ENCODE data around the gene OR13J1.
"Not testable (repeated sequence)": the region's sequence is repeated elsewhere in the genome, so short reads cannot be mapped to it uniquely, and the experiment has no call there.

The OR13J1 gene

DNA sequence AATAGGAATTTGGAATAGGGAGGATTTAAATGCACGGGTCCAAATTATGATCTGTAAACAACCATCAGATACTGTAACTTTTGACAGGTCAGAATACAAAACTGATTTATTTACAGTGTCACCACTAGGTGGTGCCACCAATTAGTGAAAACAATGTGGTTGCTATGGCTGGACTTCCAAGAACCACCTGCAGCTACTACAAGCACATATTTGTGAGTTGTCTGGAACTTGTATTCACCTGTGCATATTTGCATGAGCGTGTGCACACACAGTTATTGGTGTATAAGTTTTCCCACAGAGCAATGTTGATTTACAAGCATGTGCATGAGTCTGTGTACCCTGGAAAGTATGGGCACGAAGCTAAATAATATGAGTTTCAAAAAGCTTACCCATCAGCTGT, 32.8 kb upstream of the OR13J1 start:
- DNase-seq = no peak

DNA sequence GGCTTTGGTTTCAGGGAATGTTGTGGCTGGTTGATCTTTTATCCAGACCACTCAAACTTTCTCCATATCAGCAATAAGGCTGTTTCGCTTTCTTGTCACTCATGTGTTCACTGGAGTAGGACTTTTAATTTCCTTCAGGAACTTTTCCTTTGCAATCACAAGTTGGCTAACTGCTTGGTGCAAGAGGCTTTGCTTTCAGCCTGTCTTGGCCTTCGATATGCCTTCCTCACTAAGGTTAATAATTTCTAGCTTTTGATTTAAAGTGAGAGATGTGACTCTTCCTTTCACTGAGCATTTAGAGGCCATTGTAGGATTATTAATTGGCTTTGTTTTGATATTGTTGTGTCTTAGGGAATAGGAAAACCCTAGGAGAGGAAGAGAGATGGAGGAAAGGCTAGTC, 28.8 kb upstream of the OR13J1 start:
- no peak for DNase-seq

DNA sequence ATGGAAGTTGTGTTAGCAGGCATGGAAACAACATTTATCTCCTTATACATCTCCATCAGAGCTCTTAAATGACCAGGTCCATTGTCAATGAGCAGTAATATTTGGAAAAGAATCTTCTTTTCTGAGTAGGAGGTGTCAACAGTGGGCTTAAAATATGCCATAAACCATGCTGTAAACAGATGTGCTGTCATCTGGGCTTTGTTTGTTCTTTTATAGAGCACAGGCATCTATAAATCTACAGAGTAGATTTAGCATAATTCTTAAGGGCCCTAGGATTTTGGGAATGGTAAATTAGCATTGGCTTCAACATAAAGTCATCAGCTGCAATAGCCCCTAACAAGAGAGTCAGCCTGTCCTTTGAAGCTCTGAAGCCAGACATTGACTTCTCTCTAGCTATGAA, 28.1 kb upstream of the OR13J1 start:
- no peak for DNase-seq

DNA sequence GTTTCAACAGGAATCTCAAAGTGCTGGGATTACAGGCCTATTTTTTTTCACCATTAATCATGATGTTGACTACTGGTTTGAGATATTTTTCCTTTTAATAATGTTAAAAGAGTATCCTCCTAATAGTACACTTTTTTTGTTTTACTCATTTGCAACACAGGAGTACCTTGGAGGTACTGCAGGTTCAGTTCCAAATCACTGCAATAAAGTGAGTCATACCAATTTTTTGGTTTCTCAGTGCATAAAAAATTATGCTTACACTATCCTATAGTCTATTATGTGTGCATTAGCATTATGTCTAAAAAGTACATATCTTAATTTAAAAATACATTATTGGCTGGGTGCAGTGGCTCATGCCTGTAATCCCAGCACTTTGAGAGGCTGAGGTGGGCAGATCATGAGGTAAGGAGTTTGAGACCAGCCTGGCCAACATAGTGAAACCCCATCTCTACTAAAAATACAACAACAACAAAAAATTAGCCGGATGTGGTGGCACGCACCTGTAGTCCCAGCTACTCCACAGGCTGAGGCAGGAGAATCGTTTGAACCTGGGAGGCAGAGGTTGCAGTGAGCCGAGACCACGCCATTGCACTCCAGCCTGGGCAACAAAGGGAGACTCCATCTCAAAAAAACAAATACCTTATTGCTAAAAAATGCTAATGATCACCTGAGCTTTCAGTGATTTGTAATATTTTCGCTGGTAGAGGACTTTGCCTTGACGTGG, 27.3 kb upstream of the OR13J1 start:
- not testable (repeated sequence) for DNase-seq

DNA sequence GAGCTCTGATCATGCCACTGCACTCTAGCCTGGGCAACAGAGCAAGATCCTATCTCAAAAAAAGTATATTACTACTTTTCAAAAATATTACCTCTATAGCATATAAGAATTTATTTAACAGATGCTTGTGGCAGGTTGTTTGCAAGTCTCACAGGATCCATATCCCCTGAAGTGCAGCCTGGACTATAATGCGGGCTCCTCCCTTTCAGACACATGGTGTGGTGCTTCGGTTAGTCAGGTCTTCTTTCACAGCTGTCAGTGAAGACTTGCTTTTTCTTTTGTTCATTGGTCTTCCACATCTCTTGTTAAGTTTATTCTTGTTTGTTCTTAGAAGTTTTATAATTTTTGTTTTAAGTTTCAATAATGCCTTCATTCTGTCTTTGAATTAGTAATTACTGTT, 26.4 kb upstream of the OR13J1 start:
- DNase-seq = no peak

DNA sequence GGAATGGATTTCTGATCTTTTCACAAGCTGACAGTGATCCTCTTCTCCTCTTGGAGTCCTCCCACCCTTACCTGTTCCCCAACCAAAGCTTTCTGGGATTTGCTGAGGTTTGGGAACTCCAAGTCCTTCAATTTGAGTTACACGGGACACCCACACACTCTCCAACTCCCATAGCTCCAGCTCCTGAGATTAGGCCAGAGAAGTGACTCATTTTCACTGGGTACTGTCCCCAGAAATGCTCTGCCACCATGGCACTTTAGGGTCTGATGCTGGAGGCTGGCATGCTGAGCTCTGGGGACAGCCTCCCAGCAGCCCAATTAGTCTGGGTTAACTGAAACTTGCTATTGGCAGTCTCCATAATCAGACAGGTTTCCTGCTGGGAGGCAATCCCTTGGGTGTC, 21.9 kb upstream of the OR13J1 start:
- DNase-seq = no peak

DNA sequence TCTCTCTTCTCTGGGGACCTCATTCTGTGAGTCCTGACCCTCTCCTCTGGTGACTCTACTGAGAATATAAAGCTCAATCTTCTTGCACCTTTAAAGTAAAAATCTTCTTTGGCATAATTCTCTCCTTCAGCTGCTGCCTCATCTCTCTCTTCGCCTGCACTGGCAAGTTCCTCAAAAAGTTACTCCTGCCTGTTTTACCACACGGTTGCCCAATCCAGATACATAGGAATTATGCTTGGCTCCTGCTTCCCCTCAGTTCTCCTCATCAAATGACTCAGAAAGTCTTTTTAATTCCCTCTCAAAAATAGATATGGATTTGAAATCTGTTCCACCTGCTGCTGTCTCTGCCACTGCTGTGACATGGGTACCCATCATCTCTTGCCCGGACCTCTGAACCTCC, 21.4 kb upstream of the OR13J1 start:
- no peak for DNase-seq

DNA sequence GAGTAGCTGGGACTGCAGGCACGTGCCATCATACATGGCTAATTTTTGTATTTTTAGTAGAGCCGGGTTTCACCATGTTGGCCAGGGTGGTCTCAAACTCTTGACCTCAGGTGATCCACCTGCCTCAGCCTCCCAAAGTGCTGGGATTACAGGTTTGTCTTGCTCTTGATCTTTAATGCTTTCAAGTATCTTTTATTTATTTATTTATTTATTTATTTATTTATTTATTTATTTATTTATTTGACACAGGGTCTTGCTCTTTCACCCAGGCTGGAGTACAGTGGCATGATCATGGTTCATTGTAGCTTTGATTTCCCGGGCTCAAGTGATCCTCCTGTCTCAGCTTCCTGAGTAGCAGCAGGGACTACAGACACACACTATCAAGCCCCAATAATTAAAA, 14.7 kb upstream of the OR13J1 start:
- not testable (repeated sequence) for DNase-seq

DNA sequence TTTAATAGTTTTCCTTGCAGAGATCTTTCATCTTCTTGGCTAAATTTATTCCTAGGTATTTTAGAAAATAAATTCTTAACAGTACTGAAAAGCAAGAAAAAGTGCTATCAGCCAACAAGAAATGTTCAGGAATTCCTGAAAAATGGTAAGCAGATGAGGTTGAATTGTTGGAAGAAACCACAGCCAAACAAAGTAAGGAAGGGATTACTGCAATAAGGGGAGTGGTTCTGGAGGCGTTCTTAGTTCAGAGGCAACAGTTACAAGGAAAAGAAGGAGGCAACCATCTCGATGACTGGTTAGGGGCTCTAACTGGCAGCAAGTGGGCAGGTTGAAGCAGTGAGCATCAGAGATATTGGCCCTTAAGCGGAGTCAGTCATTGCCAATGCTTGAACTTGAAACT, 12.8 kb upstream of the OR13J1 start:
- no peak for DNase-seq

DNA sequence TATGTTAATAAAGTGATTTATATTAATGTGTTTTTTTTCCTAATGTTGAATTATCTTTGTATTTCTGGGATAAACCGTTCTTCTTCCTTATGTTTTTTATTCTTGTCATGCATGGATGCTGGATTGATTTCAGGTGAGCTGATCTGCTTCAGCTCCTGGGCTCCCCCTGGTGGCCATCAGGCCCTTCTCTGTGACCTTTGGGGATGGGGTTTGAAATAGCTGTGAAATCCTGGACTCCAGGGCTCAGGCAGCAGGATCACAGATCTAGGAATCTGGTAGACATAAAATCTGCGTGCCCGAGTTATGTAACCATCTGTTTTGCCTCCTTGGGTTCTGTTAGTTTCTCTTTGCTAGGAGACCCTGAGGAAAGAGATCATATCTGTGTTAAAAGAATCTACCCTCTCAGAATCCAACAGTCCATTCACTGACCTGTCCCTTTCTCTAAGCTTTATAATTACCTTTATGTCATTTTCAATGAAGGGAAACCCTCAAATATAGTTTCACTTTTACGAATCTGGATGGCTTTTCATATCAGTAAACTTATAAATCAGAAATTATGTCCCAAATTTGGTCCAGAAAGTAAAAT, 12.2 kb upstream of the OR13J1 start:
- DNase-seq = peak; percentile 5

DNA sequence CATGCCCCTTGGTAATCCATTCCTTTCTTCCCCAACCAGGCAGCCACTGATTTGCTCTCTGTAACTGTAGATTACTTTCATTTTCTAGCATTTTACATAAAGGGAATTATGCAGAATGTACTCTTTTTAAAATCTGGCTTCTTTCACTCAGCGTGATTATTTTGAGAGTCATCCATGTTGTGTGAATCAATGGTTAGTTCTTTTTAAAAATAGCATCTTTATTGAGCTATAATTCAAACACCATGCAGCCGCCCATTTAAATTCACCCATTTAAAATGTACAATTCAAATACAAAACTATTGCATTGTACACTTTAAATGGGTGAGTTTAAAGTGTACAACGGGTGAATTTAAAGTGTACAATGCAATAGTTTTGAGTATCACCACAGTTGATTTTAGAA, 2.3 kb upstream of the OR13J1 start:
- no peak for DNase-seq

DNA sequence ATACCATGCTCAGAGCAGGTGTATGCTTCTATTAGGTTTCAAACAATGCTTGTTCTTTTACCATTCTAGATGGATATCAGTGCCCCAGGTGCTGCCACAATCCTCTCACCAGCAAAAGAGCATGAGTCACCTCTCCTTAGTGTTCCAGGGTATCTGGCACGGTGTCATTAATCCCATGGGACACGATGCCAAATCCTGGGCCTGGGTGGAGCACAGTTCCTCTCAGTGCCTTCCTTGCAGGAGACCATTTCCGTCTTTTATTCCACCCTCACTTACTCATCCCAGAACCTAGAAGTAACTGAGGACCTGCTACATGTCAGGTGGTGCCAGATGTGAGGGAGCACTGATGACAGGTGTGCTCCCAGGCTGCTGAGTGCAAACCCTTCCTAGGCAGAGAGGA, 1.3 kb upstream of the OR13J1 start:
- no peak for DNase-seq

DNA sequence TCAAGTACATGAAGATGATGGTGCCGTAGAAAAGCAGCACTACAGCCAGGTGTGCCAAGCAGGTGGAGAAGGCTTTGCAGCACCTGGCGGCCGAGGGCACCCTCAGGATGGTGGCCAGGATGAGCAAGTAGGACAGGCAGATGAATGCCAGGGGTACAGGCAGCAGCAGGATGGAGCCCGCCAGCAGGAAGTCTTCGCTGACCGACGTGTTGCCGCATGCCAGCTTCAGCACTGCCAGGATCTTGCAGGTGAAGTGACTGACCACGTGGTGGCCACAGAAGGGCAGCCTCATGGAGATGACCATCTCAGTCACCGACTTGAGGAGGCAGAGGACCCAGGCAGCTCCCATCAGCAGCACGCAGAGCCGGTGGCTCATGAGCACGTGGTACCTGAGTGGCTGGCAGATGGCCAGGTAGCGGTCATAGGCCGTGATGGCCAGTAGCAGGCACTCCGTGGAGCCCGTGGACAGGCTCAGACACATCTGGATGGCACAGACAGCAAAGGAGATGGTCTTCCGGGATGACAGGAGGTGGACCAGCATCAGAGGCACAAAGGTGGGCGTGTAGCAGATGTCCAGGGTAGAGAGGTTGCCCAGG, 482 bp downstream of the OR13J1 start:
- no peak for DNase-seq

DNA sequence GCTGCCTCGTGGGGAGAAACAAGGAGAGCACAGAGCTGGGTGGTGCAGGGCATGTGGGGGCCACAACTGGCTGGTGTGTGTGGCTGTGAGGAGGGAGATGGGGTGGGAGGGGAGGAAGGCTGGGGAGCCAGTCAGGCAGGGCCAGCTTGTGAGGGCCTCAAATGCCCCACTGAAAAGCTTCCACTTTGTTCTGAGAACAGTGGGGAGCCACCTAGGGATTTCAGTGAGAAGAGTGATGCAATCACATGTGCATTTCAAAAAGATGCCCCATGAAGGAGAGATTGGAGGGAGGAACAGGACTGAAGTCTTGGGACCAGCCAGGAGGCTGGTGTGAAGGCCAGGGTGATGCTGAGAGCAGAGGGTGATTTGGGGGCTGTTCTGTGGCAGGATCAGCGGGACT, 1.3 kb downstream of the OR13J1 start:
- no peak for DNase-seq

DNA sequence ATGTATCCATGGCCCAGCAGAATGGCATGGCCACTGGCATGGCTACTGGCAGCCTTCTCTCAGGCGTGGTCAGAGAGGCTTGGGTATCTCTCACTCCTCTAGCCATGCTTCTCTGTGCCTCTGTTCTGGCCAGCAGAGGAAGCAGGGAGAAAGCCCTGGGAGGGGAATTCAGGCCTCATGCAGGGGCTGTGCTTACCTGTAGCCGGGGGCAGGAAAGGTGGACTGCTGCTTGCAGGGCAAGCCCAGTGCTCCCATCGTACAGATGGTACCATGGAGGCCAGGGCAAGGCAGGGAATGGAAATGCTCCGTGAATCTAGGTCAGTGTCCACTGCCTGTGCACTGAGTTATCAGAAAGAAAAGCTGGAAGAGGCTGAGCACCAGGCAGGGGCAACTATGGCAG, 2.7 kb downstream of the OR13J1 start:
- DNase-seq = no peak

DNA sequence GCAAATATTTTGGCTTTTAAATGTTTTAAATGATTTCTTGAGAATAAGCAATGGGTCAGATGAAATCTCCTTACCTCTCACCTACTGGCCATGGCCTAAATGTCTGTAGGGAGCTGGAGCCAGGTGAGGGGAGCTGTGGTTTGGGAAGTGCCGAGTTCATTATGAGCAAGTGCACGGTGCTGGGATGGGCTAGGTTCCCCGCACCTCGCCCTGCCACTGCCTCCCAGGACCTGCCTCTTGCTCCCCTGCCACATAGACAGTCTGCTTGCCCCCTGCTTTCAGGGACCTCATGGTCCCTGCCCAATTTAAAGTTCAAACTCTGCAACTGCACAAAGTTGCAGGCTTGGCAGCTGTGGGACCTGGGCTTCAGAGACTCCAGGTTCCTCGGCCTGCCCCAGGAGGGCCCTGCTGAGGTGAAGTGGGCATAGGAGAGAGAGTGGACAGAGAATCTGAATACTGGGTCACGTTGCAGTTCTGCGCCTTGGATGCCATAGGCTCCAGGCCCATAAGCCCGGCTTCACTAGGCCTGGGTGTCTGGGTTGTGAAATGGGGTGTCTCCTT, 5.4 kb downstream of the OR13J1 start:
- no peak for DNase-seq

DNA sequence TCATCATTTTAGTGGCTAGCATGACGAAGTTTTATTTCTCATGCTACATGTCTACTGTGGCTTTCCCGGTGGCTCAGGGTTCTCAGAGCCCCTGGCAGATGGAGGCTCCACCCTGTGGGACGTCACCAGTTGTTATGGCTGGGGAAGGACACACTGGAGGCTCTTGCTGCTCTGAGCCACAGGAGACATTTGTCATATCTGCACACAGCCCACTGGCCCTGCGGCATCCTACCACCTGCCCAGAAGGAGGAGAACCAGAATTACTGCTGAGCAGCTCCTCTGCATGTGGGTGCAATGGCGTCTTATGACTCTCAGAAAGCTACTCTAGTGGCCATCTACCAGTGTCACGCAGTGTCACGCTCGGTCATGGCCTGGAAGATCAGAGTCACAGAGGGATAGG, 6.6 kb downstream of the OR13J1 start:
- DNase-seq = no peak

DNA sequence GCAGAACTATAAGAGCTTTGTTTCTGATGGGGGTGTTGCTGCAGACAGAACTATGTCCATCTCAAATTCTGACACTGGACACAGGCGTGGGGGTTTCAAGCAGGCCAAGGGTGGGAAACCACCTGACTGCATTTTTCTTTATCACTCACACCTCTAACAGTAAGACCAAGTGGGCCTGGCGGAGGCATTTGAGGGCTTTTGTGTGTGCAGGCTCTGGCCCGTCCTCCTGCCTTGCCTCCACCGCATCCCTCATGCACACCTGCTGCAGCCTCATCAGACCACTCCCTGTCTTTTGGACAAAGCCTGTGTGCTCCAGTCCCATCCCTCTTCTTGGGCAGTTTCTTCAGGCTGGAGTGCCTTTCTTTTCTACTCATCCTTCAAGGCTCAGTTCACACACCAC, 7.9 kb downstream of the OR13J1 start:
- DNase-seq = no peak

DNA sequence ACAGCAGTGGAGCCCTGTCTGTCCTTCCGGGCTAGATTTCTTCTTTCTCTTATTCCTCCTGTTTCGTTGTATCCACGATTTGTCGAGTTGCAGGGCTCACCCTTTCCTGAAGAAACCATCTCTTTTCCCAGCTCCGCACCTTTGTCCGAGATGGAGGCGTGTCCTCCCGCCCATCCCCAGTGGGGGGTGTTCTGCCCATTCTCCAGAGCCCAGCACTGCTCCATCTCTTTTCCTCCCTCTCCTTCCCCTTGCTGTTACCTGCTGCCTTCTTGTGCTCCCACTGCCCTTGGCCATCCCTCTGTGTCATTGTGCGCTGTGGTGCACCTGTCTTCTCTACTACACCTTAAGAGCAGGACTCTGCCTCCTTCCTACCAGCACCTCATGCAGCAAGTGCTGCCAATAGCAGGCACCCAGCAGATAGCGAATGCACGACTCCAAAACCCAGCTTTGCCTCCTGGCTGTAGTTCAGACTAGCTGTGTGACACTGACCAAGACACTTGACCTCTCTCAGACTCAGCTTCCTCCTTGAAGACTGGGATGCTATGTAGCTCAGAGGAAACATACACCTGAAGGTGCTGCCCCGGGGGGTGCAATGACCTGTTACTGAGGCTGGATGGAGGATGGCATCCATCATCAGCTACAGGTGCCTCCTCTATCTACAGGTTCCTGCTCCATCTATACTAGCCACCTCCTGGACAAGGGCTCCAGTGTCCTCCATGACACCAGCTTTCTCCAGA, 8.9 kb downstream of the OR13J1 start:
- no peak for DNase-seq

DNA sequence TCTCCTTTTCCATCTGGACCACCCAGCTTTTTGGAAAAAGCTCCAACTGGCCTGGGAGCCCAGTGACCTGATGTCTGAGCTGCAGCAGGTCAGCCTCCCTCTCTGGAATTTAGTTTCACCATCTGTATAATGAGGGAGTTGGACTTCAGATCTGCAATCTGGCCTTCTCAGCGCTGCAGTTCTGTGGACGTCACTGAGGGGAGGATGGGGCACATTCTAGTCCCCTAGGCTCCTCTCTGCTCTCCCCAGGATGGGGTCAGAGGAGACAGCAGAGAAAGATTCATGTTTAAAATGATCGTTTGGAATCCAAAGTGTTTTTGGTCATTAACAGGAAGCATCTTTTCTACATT, 10.2 kb downstream of the OR13J1 start:
- no peak for DNase-seq

DNA sequence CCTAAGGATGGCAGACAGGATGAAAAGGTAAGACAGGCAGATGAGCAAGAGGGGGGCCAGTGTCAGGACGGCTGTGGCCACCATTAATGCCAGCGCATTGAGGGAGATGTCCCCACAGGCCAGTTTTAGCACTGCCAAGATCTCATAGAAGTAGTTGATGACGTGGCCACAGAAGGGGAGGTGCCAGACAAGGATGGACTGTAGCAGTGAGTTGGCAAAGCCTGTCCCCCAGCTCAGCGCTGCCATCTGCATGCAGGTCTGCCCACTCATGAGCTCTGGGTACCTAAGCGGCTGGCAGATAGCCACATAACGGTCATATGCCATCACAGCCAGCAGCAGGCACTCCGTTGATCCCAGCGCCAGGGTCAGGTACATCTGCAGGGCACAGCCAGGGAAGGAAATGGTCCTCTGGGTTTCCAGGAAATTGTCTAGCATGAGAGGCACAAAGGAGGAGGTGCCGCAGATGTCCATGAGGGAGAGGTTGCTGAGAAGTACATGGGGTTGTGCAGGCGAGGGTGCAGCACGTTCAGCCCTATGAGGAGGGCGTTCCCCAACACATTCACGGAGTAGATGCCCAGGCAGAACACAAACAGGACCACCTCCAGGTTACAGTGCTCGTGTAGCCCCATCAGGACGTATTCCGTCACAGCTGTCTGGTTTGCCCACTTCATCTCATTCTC, 10.8 kb downstream of the OR13J1 start:
- DNase-seq = no peak

DNA sequence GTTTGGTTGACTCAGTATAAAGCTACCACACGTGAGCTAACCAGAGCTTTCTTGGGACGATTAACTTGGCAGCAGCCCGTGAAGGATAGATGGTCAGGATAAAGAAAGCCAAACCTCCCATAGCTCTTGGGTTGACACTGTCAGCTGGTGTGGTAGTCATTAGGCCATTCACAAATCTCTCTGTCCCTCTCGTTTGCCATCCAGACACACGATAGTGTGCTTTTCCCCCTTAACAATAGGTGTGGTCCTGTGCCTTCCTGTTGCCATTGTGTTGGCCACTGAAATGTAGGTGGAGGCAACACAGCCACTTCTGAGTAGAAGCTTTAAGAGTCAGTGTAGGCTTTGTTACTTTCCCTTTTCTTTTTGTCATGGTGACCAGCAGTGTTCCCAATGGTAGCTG, 11.7 kb downstream of the OR13J1 start:
- no peak for DNase-seq

DNA sequence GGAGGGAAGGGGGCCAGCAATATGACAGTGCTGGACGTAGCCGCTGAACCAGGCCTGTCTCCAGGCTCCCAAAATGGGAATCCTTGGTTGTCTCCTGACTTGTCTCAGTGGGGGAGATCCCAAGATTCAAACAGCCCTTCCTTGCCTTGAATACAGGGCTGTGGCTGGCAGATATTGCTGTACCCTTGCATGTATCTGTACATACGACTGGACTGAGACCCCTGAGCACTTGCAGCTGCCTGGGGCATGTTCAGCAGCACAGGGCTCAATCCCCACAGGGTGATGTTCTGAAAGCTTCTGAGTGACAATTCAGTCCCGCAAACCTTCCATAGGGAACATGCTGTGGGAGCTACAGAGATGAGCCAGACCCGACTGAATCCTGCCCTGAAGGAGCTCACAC, 13.3 kb downstream of the OR13J1 start:
- no peak for DNase-seq
